Bronchial epithelial cell (primary cell): ENCODE data around the gene CTNNA2. TPM values are rescaled to one million over a fixed set of nuclear protein-coding genes. Genes with fewer than 3 reads are reported as not detected.
A peak's percentile ranks its signal among the peaks of the same experiment; 100 is the strongest.

Experiments
- DNase-seq: peaks from one replicate; pipeline ENCODE4 v3.0.0-alpha.2; 2010; ENCODE audit warnings: low read depth
- FAIRE-seq: peaks from 2 replicates; lab custom pipeline; 2011; peaks lifted over from hg19 to GRCh38; lab: Jason Lieb, UNC
- H3K27me3 ChIP-seq: 2 replicates; pipeline ENCODE4 v1.5.1; 2011; ENCODE audit warnings: low read length; ENCODE audit not compliant: control insufficient read depth, insufficient read depth
- H3K36me3 ChIP-seq: 2 replicates; pipeline ENCODE4 v1.5.1; 2011; ENCODE audit warnings: low read length; ENCODE audit not compliant: control insufficient read depth, insufficient read depth
- H3K4me3 ChIP-seq: 2 replicates; pipeline ENCODE4 v1.5.1; 2011; ENCODE audit warnings: mild to moderate bottlenecking, low read depth, low read length, control low read depth
- CTCF ChIP-seq: IDR thresholded peaks from 2 replicates; pipeline ENCODE4 v1.5.1; 2011; ENCODE audit warnings: mild to moderate bottlenecking, moderate library complexity, low read length, control low read depth, inconsistent platforms; ENCODE audit not compliant: insufficient read depth, severe bottlenecking
- total RNA-seq: library from RNA; depleted of rRNA; stranded (reverse); fragments of >200 nt; gene quantifications from 2 replicates; pipeline ENCODE4 v1.2.1, GENCODE V29; 2014

Gene CTNNA2
- total RNA-seq, 1 donor from 2014 or later, result not detected

GRCh38 chr2:79627237-79627636, 114.4 kb downstream of the CTNNA2 start:
- Histone ChIP-seq H3K27me3 (no peaks in the 10 kb centered on the region), H3K4me3 (no peak overlapping the region), H3K36me3 (no peaks in the 10 kb centered on the region)
- TF ChIP-seq CTCF, result no peak
- FAIRE-seq (no peak), DNase-seq (no peak)

- no peak overlapping the region for H3K4me3 ChIP-seq
- FAIRE-seq, result no peak
- DNase-seq, result peak; percentile 73
- no peaks in the 10 kb centered on the region for H3K27me3 ChIP-seq
- TF ChIP-seq CTCF, result no peak
- no peaks in the 10 kb centered on the region for H3K36me3 ChIP-seq
These were observed 117.2 kb downstream of the CTNNA2 start for GRCh38 chr2:79630060-79630459.

GRCh38 chr2:79630972-79631557, 118.2 kb downstream of the CTNNA2 start:
- no peak for FAIRE-seq
- no peaks in the 10 kb centered on the region for H3K27me3 ChIP-seq

GRCh38 chr2:79638410-79638809, 125.6 kb downstream of the CTNNA2 start:
- no peaks in the 10 kb centered on the region for H3K27me3 ChIP-seq
- H3K36me3 ChIP-seq, result no peaks in the 10 kb centered on the region
- DNase-seq (peak; percentile 39), FAIRE-seq (no peak)
- TF ChIP-seq CTCF, result no peak
- H3K4me3 ChIP-seq, result no peak overlapping the region

More at GRCh38 chr2:79630972-79631557, 118.2 kb downstream of the CTNNA2 start:
- H3K36me3 ChIP-seq, result no peaks in the 10 kb centered on the region
- peak; percentile 39 for DNase-seq
- no peak for TF ChIP-seq CTCF
- no peak overlapping the region for H3K4me3 ChIP-seq

- FAIRE-seq, result no peak
These were observed 126.1 kb downstream of the CTNNA2 start for GRCh38 chr2:79638954-79639353.

More at GRCh38 chr2:79638954-79639353, 126.1 kb downstream of the CTNNA2 start:
- TF ChIP-seq CTCF, result no peak
- Histone ChIP-seq H3K36me3 (no peaks in the 10 kb centered on the region), H3K4me3 (no peak overlapping the region), H3K27me3 (no peaks in the 10 kb centered on the region)
- no peak for DNase-seq
